Myocyte (in vitro differentiated cells): Measurements from ENCODE around the gene CENPA. TPM values are rescaled to one million over a fixed set of nuclear protein-coding genes. Genes with fewer than 3 reads are reported as not detected.
A peak's percentile ranks its signal among the peaks of the same experiment; 100 is the strongest.
"Not testable (repeated sequence)": the region's sequence is repeated elsewhere in the genome, so short reads cannot be mapped to it uniquely, and the experiment has no call there.

Source experiments
- DNase-seq: peaks from one replicate; pipeline ENCODE4 v3.0.0-alpha.2; 2012; ENCODE audit warnings: low read depth
- total RNA-seq: library from RNA; depleted of rRNA; stranded (reverse); fragments of >200 nt; gene quantifications from 2 replicates; pipeline ENCODE4 v1.2.3, GENCODE V29; 2014

CENPA gene
- total RNA-seq, 1 donor from 2014 or later, result 2.1 TPM

- DNase-seq, result no peak
These were observed 26.0 kb upstream of the CENPA start for GRCh38 chr2:26759845-26760244.

GRCh38 chr2:26760991-26761390, 24.9 kb upstream of the CENPA start:
- not testable (repeated sequence) for DNase-seq

GRCh38 chr2:26763019-26763418, 22.8 kb upstream of the CENPA start:
- no peak for DNase-seq

GRCh38 chr2:26764078-26764887, 21.6 kb upstream of the CENPA start, which contains the start of gene SLC35F6:
Gene SLC35F6, plus strand, starts transcription at chr2:26764284. Its CDS starts 66 bp downstream, at chr2:26764350.
- peak; percentile 85 for DNase-seq

GRCh38 chr2:26764906-26765305, 20.9 kb upstream of the CENPA start:
- DNase-seq, result peak; percentile 39

- no peak for DNase-seq
These were observed 20.2 kb upstream of the CENPA start for GRCh38 chr2:26765475-26766200.

GRCh38 chr2:26767129-26767528, 18.7 kb upstream of the CENPA start:
- DNase-seq, result no peak

- no peak for DNase-seq
These were observed 17.9 kb upstream of the CENPA start for GRCh38 chr2:26767894-26768487.

GRCh38 chr2:26768759-26769088, 17.1 kb upstream of the CENPA start:
- no peak for DNase-seq

- DNase-seq, result no peak
These were observed 16.6 kb upstream of the CENPA start for GRCh38 chr2:26769089-26769761.

- DNase-seq, result peak; percentile 84
These were observed 14.8 kb upstream of the CENPA start for GRCh38 chr2:26770986-26771586.

- DNase-seq, result peak; percentile 96
These were observed 13.5 kb upstream of the CENPA start for GRCh38 chr2:26772064-26773001.

- no peak for DNase-seq
These were observed 9.6 kb upstream of the CENPA start for GRCh38 chr2:26776195-26776800.

- no peak for DNase-seq
These were observed 7.8 kb upstream of the CENPA start for GRCh38 chr2:26778098-26778497.

GRCh38 chr2:26778507-26778906, 7.3 kb upstream of the CENPA start:
- DNase-seq, result no peak

GRCh38 chr2:26780203-26780760, 5.6 kb upstream of the CENPA start:
- no peak for DNase-seq

GRCh38 chr2:26782876-26783704, 2.8 kb upstream of the CENPA start:
- DNase-seq, result no peak

GRCh38 chr2:26784570-26785234, 1.2 kb upstream of the CENPA start:
- no peak for DNase-seq
